ENCODE results near the gene S100A6. TPM values are rescaled to one million over a fixed set of nuclear protein-coding genes. Genes with fewer than 3 reads are reported as not detected.

S100A6 gene
- total RNA-seq, 1 experiment from 2014 or later, result 106 TPM

DNA sequence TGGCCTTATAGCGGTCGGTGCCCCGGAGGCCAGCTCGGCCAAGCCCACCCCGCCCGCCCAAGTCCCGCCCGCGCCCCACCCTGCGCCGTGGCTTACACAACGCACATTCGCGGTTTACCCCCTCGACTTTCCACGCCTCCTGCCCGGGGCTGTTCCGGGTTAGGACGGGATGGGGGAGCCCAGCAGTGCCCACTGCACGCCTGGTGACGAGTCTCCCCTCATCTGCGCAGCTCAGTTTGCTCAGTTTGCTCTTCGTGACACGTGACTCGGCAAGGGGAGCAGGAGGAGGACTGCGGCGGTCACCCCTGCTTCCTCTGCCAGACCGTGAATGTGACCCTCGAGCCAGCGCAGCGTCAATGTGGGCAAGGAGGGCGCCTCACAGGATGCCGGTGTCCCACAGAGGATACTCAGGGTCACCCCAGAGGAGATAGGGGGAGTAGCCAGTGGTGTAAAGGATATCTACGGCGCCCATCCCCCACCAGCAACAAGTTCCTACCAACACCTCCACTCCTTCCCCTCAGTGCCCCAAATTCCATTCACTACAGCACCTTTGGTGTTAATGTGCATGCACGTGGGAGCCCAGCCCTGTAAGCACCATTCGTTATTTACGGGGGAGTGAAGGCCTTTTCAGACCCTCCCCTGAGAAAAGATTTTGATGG, 350 bp upstream of the S100A6 start:
- intact Hi-C loops (cut with micrococcal nuclease; ENCODE audit: unreplicated experiment), result no loop called here
- peak overlapping the region; percentile 61 for H3K27ac ChIP-seq (ENCODE audit: low read depth, low read length, poor library complexity, severe bottlenecking)
- no peak for TF ChIP-seq CTCF (conservative IDR thresholded peaks at IDR 0.05; ENCODE audit: low read depth, low read length)
- no peak for TF ChIP-seq EZH2 (IDR thresholded peaks at IDR 0.05; ENCODE audit: borderline replicate concordance, low read depth, low read length, poor library complexity, severe bottlenecking)
- no peaks in the 10 kb centered on the region for H3K9me3 ChIP-seq (ENCODE audit: low read depth, low read length, poor library complexity, severe bottlenecking)
- CTCF ChIA-PET, result interaction anchor here (1.6 kb wide), 1 partner anchor 32 kb away, joined by 5 read pairs; no protein-coding TSS in a partner anchor
- POLR2A ChIA-PET (ENCODE audit: low non-redundant PET), result no interaction called here
- H3K36me3 ChIP-seq (ENCODE audit: insufficient read depth, low read length, poor library complexity, severe bottlenecking), result no peaks in the 10 kb centered on the region
- no peaks in the 10 kb centered on the region for H3K27me3 ChIP-seq (replicated peaks; ENCODE audit: insufficient read depth, low read depth, low read length, poor library complexity)
- H3K4me3 ChIP-seq (ENCODE audit: low read depth, low read length, poor library complexity, severe bottlenecking), result peak overlapping the region; percentile 50
- peak; percentile 57 for DNase-seq (ENCODE audit: low spot score)
- peaks cover 34% of the 10 kb centered on the region for H3K4me1 ChIP-seq (ENCODE audit: insufficient read depth, low read length, poor library complexity, severe bottlenecking)
- BruUV-seq (replicated peaks), result no TSS peak

DNA sequence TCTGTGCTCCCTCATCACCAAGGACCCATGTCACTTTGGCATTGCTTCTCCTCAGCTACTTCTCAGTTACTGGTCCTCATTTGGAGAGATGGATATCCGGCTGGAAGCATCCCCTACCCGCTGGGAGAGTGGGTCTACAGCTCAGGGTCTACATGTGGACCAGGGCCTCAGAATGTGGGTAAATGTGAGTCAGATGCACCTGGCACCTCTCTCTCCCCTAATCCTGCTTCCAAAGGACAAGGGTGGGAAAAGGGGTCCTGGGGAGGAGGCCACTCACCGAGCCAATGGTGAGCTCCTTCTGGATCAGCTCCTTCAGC, 908 bp downstream of the S100A6 start:
- Histone ChIP-seq H3K36me3 (ENCODE audit: insufficient read depth, low read length, poor library complexity, severe bottlenecking) (no peaks in the 10 kb centered on the region), H3K9me3 (ENCODE audit: low read depth, low read length, poor library complexity, severe bottlenecking) (no peaks in the 10 kb centered on the region), H3K4me3 (ENCODE audit: low read depth, low read length, poor library complexity, severe bottlenecking) (peak overlapping the region; percentile 50), H3K4me1 (ENCODE audit: insufficient read depth, low read length, poor library complexity, severe bottlenecking) (peaks cover 34% of the 10 kb centered on the region), H3K27me3 (replicated peaks; ENCODE audit: insufficient read depth, low read depth, low read length, poor library complexity) (no peaks in the 10 kb centered on the region), H3K27ac (ENCODE audit: low read depth, low read length, poor library complexity, severe bottlenecking) (peak overlapping the region; percentile 17)
- ChIA-PET CTCF (interaction anchor here (1.6 kb wide), 1 partner anchor 33 kb away, joined by 5 read pairs; no protein-coding TSS in a partner anchor), POLR2A (ENCODE audit: low non-redundant PET) (no interaction called here)
- no peak for DNase-seq (ENCODE audit: low spot score)
- no TSS peak for BruUV-seq (replicated peaks)
- intact Hi-C loops (cut with micrococcal nuclease; ENCODE audit: unreplicated experiment), result loop anchor here (5.0 kb wide), 1 partner anchor 97 kb away; the partner anchor contains the start of gene CHTOP
- TF ChIP-seq CTCF (conservative IDR thresholded peaks at IDR 0.05; ENCODE audit: low read depth, low read length) (no peak), EZH2 (IDR thresholded peaks at IDR 0.05; ENCODE audit: borderline replicate concordance, low read depth, low read length, poor library complexity, severe bottlenecking) (no peak)

- no peak for DNase-seq (ENCODE audit: low spot score)
- H3K9me3 ChIP-seq (ENCODE audit: low read depth, low read length, poor library complexity, severe bottlenecking), result no peaks in the 10 kb centered on the region
- POLR2A ChIA-PET (ENCODE audit: low non-redundant PET), result no interaction called here
- no peak overlapping the region for H3K27ac ChIP-seq (ENCODE audit: low read depth, low read length, poor library complexity, severe bottlenecking)
- intact Hi-C loops (cut with micrococcal nuclease; ENCODE audit: unreplicated experiment), result loop anchor here (5.0 kb wide), 1 partner anchor 98 kb away; the partner anchor contains the start of gene CHTOP
- no peaks in the 10 kb centered on the region for H3K27me3 ChIP-seq (replicated peaks; ENCODE audit: insufficient read depth, low read depth, low read length, poor library complexity)
- peak overlapping the region; percentile 50 for H3K4me3 ChIP-seq (ENCODE audit: low read depth, low read length, poor library complexity, severe bottlenecking)
- TF ChIP-seq CTCF (conservative IDR thresholded peaks at IDR 0.05; ENCODE audit: low read depth, low read length), result no peak
- no peak for TF ChIP-seq EZH2 (IDR thresholded peaks at IDR 0.05; ENCODE audit: borderline replicate concordance, low read depth, low read length, poor library complexity, severe bottlenecking)
- H3K36me3 ChIP-seq (ENCODE audit: insufficient read depth, low read length, poor library complexity, severe bottlenecking), result no peaks in the 10 kb centered on the region
- CTCF ChIA-PET, result interaction anchor here (1.6 kb wide), 1 partner anchor 34 kb away, joined by 5 read pairs; no protein-coding TSS in a partner anchor
- H3K4me1 ChIP-seq (ENCODE audit: insufficient read depth, low read length, poor library complexity, severe bottlenecking), result peaks cover 34% of the 10 kb centered on the region
- no TSS peak for BruUV-seq (replicated peaks)
Measured at GRCh38 chr1:153534226-153534924, 1.4 kb downstream of the S100A6 start.
